HFFc6 (cell line): ENCODE results near the gene CTR9. TPM values are rescaled to one million over a fixed set of nuclear protein-coding genes. Genes with fewer than 3 reads are reported as not detected.

Experiments
- DNase-seq: peaks from one replicate; pipeline ENCODE4 v3.0.0-alpha.2; 2018
- H3K27ac Mint-ChIP-seq: 2 replicates; pipeline ENCODE4 v1.8.0; 2020; ENCODE audit warnings: mild to moderate bottlenecking, mixed read lengths
- H3K27me3 Mint-ChIP-seq: 2 replicates; pipeline ENCODE4 v1.8.0; 2021; ENCODE audit warnings: mild to moderate bottlenecking, moderate library complexity, mixed read lengths; ENCODE audit not compliant: insufficient read depth
- H3K36me3 Mint-ChIP-seq: 2 replicates; pipeline ENCODE4 v1.8.0; 2021; ENCODE audit warnings: low read depth, mixed read lengths
- H3K4me1 Mint-ChIP-seq: 2 replicates; pipeline ENCODE4 v1.8.0; 2020; ENCODE audit warnings: low read depth, mixed read lengths
- H3K4me3 Mint-ChIP-seq: 2 replicates; pipeline ENCODE4 v1.8.0; 2020; ENCODE audit warnings: mild to moderate bottlenecking, moderate library complexity, mixed read lengths
- H3K9me3 Mint-ChIP-seq: 2 replicates; pipeline ENCODE4 v1.8.0; 2020; ENCODE audit warnings: mild to moderate bottlenecking, mixed read lengths
- total RNA-seq, 6 experiments: library from RNA; stranded (reverse); fragmentation: NEBNext Ultra II Directional; extraction: Animal tissue kit (Norgen Biotek cat#: 25700); gene quantifications; 2 replicates in 1 of 6; 3 replicates in 5 of 6; pipeline ENCODE4 v1.2.3, GENCODE V29; 2021
- TF ChIP-seq, protein P1 (sequence below): fragments of 200-600 bp; sonication (generic); IDR thresholded peaks from 2 replicates; pipeline ENCODE4 v1.5.0; 2021; ENCODE audit warnings: antibody characterized with exemption, mild to moderate bottlenecking

CTR9 gene
- total RNA-seq, 6 experiments from 2014 or later: 38.5 to 49.9 (median 44.2) TPM

DNA sequence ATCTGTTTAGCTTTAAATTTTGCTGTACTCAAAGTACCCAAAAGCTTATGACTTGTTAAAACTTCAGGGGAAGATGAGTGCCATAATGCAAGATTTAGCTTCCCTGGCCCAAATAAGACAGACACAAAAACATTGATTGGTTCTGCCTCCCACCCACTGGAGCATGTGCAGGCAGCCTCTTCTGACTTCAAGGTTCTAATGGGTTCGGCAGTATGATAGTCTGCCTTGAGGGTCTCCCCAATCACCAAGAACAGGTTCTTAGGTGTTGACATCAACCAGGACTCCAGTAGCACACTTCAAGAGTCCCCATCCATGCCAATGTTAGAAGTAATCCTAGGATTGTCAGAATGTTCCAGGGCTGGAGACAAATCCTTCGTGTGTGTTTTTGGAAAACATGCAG is 45.1 kb downstream of the CTR9 start:
- Mint-ChIP-seq H3K9me3 (no peaks in the 10 kb centered on the region), H3K4me3 (no peak overlapping the region), H3K27me3 (peaks cover 10% of the 10 kb centered on the region), H3K27ac (peak overlapping the region; percentile 55), H3K36me3 (peaks cover 38% of the 10 kb centered on the region), H3K4me1 (peaks cover 21% of the 10 kb centered on the region)
- DNase-seq: no peak
- TF ChIP-seq, protein P1, sequence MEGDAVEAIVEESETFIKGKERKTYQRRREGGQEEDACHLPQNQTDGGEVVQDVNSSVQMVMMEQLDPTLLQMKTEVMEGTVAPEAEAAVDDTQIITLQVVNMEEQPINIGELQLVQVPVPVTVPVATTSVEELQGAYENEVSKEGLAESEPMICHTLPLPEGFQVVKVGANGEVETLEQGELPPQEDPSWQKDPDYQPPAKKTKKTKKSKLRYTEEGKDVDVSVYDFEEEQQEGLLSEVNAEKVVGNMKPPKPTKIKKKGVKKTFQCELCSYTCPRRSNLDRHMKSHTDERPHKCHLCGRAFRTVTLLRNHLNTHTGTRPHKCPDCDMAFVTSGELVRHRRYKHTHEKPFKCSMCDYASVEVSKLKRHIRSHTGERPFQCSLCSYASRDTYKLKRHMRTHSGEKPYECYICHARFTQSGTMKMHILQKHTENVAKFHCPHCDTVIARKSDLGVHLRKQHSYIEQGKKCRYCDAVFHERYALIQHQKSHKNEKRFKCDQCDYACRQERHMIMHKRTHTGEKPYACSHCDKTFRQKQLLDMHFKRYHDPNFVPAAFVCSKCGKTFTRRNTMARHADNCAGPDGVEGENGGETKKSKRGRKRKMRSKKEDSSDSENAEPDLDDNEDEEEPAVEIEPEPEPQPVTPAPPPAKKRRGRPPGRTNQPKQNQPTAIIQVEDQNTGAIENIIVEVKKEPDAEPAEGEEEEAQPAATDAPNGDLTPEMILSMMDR: no peak

DNA sequence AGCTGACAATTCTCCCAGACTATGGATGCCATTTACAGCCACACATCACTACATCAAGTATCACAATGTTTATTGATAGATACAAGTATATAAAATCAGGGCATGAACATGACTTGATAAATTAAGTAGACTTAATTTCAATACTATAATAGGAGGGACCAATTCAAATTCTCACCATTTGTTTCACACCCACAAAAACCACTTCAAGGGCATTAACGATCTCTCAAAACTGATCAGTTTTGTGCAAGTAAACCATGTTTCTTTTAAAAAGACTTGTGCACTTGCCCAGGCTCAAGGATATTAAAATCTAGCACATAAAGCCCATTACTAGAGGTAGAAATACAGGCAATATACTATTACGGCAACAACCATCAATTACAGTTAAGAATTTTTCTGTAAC is 46.0 kb downstream of the CTR9 start:
- Mint-ChIP-seq H3K4me1 (peaks cover 29% of the 10 kb centered on the region), H3K36me3 (peaks cover 43% of the 10 kb centered on the region), H3K27me3 (peaks cover 5% of the 10 kb centered on the region), H3K27ac (peak overlapping the region; percentile 55; the same call in 1 of the 2 replicates), H3K9me3 (no peaks in the 10 kb centered on the region), H3K4me3 (no peak overlapping the region)
- TF ChIP-seq, protein P1: no peak
- no peak for DNase-seq

DNA sequence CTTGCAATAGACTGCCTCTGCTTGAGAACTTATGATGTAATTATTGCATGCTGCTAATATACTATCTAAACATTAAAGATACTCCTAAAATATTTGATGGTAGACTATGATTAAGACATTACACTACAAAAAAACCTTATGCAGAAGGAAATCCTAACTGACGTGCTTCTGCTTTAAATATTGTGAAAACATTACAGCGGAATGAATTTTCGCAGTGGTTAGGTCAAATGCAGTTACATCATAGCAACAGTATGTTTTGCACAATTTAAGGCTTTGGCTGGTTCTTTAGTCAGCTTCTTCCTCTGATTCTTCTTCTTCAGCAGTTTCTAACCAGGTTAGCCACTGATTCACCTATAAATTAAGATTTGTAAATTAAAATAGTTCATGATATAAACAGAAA is 46.5 kb downstream of the CTR9 start:
- TF ChIP-seq, protein P1: no peak

DNA sequence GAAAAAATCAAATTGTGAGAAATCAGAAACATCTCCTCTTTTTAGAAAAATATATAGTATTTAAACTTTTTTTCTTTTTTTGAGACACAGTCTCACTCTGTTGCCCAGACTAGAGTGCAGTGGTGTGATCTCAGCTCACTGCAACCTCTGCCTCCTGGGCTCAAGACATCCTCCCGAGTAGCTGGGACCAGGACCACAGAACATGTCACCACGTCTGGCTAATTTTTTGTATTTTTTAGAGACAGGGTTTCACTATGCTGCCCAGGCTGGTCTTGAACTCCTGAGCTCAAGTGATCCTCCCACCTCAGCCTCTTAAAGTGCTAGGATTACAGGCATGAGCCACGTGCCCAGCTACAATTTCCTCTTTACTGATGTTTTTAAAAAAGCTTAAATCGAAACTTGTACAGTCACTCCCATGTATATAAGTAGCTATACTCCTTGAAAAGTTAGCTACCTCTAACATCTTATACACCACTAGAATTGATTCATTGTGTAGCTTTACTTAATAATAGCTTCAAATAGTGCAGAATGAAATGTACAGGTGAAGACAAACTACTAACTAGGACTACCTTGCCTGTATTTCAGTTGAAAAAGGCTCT is 47.4 kb downstream of the CTR9 start:
- DNase-seq: no peak
- Mint-ChIP-seq H3K4me1 (peaks cover 25% of the 10 kb centered on the region), H3K27ac (no peak overlapping the region), H3K4me3 (no peak overlapping the region), H3K36me3 (peaks cover 46% of the 10 kb centered on the region), H3K27me3 (peaks cover 3% of the 10 kb centered on the region; the same call in 1 of the 2 replicates), H3K9me3 (no peaks in the 10 kb centered on the region)
- TF ChIP-seq, protein P1: no peak

More for the DNA sequence above, 46.5 kb downstream of the CTR9 start:
- no peak for DNase-seq
- peaks cover 43% of the 10 kb centered on the region for H3K36me3 Mint-ChIP-seq
- peaks cover 30% of the 10 kb centered on the region for H3K4me1 Mint-ChIP-seq
- no peak overlapping the region for H3K4me3 Mint-ChIP-seq
- peaks cover 3% of the 10 kb centered on the region; the same call in 1 of the 2 replicates for H3K27me3 Mint-ChIP-seq
- H3K27ac Mint-ChIP-seq: no peak overlapping the region
- H3K9me3 Mint-ChIP-seq: no peaks in the 10 kb centered on the region

DNA sequence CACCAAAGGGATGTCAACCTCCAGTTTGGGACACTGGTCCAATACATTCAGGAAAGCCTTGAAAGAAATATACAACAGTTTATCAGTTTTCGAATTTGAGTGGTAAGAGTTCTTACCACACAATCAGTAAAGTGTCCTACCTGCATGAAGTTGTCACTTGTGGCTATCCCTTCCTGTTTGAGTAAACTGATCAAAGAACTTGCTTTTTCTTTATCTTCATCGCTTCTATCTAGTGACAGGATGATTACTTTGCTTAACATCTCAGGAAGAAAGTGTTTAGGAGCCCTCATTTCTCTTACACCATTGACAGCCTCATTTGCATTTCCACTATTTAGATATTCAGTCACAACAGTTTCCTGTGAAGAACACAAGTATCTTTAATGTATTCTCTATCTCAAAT is 49.2 kb downstream of the CTR9 start:
- Mint-ChIP-seq H3K27ac (no peak overlapping the region), H3K4me1 (peaks cover 44% of the 10 kb centered on the region), H3K27me3 (peaks cover 3% of the 10 kb centered on the region; the same call in 1 of the 2 replicates), H3K9me3 (no peaks in the 10 kb centered on the region), H3K4me3 (no peak overlapping the region), H3K36me3 (peaks cover 63% of the 10 kb centered on the region)
- DNase-seq: no peak
- TF ChIP-seq, protein P1: no peak
